Renal cortex interstitium (tissue), 11 donors: Measurements from ENCODE around the gene GLUL. TPM values are rescaled to one million over a fixed set of nuclear protein-coding genes. Genes with fewer than 3 reads are reported as not detected.
"Not testable (repeated sequence)": the region's sequence is repeated elsewhere in the genome, so short reads cannot be mapped to it uniquely, and the experiment has no call there.

Experiments
- DNase-seq, 11 donors: peaks; one replicate each; pipeline ENCODE4 v3.0.0-alpha.2; 2013; ENCODE audit warnings: low read depth in 9 of 11, low spot score in 4 of 11; ENCODE audit errors: extremely low read depth in 1 of 11
- polyA plus RNA-seq, 3 donors: library from polyadenylated mRNA; unstranded; fragments of 120-200 nt; gene quantifications; one replicate each; pipeline ENCODE4 v1.2.1, GENCODE V29; 2013; ENCODE audit not compliant: insufficient read length in 3 of 3

Gene GLUL
- polyA plus RNA-seq, 3 donors = 298 to 309 (median 302) TPM

GRCh38 chr1:182340233-182341058 lies 51.1 kb downstream of the GLUL start:
- no peak for DNase-seq

GRCh38 chr1:182339684-182340083 lies 51.9 kb downstream of the GLUL start:
- no peak for DNase-seq

GRCh38 chr1:182338806-182339370 lies 52.7 kb downstream of the GLUL start:
- no peak for DNase-seq

- peak in 2 of 11 donors; percentile 11 to 31 for DNase-seq
Measured at GRCh38 chr1:182337736-182338571, 53.6 kb downstream of the GLUL start.

GRCh38 chr1:182335771-182336566 lies 55.6 kb downstream of the GLUL start:
- no peak for DNase-seq

GRCh38 chr1:182333071-182333571 lies 58.5 kb downstream of the GLUL start:
- not testable (repeated sequence) for DNase-seq

GRCh38 chr1:182332261-182333060 lies 59.1 kb downstream of the GLUL start:
- no peak for DNase-seq

Other genes starting within 250 kb of the GLUL start
- gene TEDDM1, start 8.9 kb upstream of the GLUL start, polyA plus RNA-seq = under 1 TPM in 2 of 3 donors, not detected in 1; 0.13 to 0.21 TPM
- not detected for gene RGSL1, start 58.4 kb upstream of the GLUL start, polyA plus RNA-seq
- 10 to 100 TPM in 2 of 3 donors, 1 to 10 TPM in 1; 8.0 to 14.2 (median 13.0) TPM for gene RNASEL, start 197.5 kb upstream of the GLUL start, polyA plus RNA-seq
- gene RGS16, start 212.6 kb upstream of the GLUL start, polyA plus RNA-seq = 1 to 10 TPM in 2 of 3 donors, under 1 TPM in 1; 0.84 to 1.7 (median 1.4) TPM